GM18867 (cell line): ENCODE data around the gene DVL3.

ENCODE experiments used
- ATAC-seq: cut with Tn5 transposase; IDR thresholded peaks from one replicate; pipeline ENCODE4 v1.9.1; 2021; ENCODE audit warnings: mild to moderate bottlenecking, moderate library complexity; ENCODE audit not compliant: unreplicated experiment

Gene DVL3

GRCh38 chr3:184209146-184209923 is 54.2 kb downstream of the DVL3 start:
- ATAC-seq, result no peak

GRCh38 chr3:184211297-184211696 is 56.1 kb downstream of the DVL3 start:
- no peak for ATAC-seq

- no peak for ATAC-seq
Measured at GRCh38 chr3:184211718-184212117, 56.5 kb downstream of the DVL3 start.

DNA sequence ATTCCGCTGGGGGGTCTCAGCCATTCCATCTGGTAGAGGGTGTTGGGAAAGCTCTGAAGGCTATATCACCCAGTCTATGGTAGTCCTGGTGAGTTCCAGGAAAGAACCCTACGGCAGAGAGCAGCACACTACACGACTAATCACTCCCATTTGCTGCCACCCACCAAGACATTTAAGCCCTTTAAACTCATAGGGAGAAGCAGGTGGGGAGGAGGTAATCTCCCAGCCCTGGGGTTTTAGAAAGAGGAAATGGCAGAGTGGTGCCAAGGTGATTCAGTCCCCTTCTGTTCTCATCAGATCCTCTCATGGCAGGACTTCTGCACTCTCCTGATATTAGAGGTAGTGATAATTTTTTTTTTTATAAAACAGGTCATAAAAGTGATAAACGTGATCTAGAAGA is 63.6 kb downstream of the DVL3 start:
- no peak for ATAC-seq

- no peak for ATAC-seq
Measured at GRCh38 chr3:184222521-184222920, 67.3 kb downstream of the DVL3 start.
